DMS153 treated with DMSO at 0.1 percent for 48 hours (cell line): Measurements from ENCODE around the gene BHLHE40.

Source experiments
- DNase-seq: peaks from one replicate; lab custom pipeline; 2025; ENCODE audit not compliant: unreplicated experiment; lab: John Stamatoyannopoulos, UW

The BHLHE40 gene

DNA sequence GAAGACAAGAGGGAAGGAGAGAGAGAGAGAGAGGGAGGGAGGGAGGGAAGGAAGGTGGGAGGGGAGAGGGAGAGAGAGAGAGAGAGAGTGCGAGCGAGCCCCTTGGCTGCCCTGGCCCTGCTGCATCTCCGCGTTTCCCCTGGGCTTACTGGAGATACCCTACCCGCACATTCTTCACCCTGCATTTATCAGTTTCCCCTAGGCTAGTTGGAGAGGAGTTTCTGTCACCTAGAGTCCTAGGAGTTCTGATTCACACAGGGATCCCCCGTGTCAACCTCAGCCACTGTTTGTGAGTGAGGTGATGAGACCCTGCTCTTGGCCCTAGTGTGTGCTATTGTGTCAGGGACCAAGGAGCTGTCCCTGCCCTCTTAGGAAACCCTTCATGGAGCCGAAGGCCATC, 18.7 kb downstream of the BHLHE40 start:
- DNase-seq = no peak

DNA sequence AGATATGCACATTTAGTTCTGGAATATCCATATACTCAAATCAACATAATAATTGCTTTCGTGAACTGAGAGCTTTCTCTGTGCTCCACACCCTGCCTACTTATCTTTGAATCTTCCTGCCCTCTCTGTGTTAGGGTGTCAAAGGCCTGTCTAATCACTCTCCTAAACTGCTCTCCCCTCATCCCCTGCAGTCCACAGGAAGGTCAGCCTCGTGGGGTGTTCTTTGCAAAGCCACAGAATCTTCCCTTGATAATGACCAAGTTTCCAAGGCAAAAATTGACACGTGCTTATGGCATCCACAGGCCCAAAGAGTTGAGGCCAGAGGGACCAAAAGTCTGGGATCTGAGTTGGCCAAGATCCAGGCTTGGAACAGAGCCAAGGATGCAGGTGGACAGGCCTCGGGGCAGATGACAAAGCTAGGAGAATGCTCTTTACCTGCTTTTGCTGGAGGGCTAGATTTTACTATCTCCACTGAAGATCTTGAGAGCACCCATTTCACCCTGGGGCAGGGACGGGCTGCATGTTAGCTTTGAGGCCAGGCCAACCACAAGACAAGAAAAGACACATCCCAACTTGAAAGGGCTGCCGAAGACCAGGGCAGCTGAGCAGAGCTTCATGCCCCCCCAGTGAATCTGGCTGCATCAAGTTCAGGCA, 20.4 kb downstream of the BHLHE40 start:
- DNase-seq = no peak

DNA sequence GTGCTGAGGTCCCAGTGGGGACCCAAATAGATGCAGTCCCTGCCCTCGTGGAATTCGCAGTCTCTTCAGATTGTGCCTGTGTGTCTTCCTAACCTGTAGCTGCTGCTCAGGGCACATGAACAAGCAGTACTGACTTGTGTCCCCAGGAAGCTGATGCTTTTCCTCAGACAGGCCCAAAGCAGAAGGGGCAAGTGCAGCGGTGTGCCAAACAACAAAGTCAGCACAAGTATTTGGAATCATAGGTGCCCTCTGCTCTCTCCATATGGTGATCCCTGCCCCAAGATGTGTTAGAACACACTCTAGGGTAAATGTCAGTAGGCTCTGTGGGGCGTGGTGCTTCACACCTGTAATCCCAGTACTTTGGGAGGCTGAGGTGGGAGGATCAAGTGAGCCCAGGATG, 21.9 kb downstream of the BHLHE40 start:
- DNase-seq = no peak

DNA sequence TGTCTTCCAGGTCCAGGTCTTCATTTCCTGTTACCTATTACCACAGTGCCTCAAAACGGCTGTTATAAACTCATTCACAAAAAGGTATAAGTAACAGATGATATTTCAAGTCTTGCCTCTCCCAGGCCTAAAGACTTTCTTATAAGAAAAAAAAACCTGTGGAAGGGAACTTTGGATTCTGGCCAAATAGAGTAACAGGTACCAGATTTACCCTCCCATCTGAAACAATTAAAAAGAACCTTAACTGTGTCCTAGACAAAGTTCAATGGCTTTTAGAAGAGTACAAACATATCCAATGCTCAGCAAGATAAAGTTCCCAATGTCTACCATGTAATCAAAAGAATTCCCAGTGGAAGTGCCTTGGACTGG, 22.6 kb downstream of the BHLHE40 start:
- no peak for DNase-seq

DNA sequence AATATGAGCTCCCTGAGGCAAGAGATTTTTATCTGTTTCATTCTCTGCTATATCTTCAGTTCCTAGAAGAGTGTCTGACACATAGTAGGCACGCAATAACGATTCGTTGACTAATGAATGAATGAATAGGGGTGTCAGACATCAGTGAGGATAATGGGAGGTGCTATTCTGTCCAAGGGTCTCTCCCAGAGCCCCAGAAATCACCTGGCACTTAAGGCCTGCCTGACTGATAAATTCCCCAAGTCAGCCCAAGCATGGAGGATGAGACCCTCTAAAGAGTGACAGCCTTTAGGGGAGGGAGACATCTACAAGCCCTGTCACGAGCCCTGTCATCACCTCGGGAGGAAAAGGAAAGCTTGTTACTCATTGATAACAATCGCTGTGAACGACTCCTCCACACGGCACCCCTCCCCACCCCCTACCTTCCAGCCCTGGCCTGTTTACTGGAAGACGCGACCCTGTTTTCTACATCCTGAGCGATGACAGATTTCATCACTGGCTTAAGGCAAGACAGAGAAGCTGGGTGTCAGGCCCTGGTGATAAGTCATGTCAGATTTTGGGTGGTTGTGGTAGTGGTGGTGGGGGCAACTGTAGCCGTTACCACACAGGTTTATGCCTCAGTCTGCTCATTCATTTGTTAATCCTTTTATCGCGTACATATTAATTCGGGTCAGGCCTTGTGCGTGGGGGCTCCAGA, 23.1 kb downstream of the BHLHE40 start:
- no peak for DNase-seq

DNA sequence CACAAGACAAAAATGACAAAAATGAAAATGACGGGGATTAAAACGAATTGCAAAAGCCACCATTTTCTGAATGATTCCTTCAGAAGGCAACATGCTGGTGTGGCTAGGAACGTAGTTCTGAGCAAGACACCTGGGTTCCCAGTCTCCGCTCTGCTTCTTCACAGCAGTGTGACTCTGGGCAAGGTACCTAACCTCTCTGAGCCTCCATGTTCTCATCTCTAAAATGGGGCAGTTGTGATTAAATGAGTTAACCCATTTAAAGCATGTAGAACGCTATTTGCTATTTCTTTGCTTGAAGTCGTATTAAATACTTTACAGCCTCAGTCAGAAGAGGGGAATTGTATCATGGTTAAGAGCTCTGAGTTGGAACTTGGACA, 23.6 kb downstream of the BHLHE40 start:
- DNase-seq = no peak

DNA sequence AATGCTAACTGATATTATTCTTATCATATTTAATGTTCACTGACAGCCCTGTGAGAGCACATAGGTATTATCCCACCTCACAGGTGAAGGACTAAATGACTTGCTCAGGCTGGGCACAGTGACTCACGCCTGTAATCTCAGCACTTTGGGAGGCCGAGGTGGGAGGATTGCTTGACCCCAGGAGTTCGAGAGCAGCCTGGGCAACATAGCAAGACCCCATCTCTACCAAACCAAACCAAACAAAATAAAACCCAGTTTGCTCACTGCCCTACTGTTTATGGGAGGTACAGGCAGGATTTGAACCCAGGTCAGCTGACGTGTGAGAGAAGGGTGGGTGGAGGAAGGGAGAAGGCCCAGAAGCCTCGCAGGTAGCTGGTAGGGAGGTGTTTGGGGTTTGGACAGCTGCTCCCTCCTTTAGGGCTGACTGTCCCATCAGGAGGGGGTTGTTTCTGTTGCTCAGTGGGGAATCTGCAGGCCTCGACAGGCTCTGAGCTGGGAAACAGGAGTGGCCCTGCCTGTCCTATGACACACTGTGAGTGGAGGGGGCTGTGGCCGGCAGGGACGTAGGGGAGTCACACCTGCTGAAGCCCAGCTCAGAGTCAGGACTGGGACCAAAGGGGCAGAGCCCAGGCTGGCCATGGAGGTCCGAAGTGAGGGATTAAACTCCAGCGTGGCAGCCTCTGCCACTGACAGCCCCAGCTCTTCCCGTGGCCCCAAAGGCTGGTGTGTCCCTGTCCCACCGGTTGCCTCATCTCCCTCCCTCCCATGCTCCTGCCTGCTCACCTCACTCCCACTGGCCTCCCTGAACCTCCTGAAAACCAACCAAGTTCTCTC, 25.3 kb downstream of the BHLHE40 start:
- no peak for DNase-seq

DNA sequence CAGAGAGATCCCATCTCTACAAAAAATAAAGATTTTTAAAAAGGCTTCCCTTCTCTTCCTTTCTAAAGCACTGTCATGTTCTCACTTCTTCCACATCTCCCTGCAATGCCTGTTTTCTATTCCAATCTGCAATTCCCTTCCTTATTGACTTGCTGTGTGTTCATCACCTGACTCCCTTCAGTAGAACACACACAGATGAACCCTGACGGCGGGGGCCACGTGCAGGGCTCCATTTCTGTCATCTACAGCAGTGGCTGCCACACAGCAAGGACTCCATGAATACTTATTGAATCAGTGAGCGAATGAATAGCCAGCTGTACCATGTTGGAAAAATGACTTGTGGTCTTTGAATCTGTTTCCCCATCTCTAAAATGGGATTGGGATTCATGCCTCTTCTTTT, 26.1 kb downstream of the BHLHE40 start:
- DNase-seq = no peak

DNA sequence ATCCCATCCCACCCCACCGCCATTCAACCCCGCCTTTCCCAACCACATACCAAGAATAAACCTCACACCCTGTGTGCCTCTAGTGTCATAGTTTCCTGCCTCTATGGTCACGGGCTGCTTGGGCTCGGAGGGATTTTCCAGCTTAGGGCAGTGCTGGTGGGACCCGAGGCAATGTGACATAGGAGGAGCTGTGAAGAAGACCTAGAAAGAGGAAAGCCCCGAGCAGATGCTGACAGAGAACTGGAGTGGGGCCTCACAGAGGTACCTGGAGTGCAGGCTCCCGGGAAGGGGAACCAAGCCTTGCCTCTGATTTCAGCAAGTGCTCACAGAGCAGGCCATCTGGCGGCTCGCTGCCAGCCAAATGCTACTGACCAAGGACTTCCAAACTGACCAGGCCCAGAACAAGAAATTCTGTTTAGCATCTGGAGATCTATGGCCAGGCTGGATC, 27.5 kb downstream of the BHLHE40 start:
- DNase-seq = no peak

DNA sequence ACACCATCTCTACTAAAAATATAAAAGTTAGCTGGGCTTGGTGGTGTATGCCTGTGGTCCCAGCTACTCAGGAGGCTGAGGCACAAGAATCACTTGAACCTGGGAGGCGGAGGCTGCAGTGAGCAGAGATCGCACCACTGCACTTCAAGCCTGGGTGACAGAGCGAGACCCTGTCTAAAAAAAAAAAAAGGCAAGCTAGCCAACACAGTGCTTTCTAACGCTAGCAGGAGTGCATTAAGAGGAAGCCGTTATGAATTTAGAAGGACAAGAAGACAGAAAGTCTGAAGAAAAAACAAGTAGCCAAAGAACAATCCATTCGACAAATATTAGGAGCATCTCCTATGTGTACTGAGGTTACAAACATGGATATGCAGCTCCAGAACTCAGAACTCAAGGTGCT, 28.6 kb downstream of the BHLHE40 start:
- no peak for DNase-seq

DNA sequence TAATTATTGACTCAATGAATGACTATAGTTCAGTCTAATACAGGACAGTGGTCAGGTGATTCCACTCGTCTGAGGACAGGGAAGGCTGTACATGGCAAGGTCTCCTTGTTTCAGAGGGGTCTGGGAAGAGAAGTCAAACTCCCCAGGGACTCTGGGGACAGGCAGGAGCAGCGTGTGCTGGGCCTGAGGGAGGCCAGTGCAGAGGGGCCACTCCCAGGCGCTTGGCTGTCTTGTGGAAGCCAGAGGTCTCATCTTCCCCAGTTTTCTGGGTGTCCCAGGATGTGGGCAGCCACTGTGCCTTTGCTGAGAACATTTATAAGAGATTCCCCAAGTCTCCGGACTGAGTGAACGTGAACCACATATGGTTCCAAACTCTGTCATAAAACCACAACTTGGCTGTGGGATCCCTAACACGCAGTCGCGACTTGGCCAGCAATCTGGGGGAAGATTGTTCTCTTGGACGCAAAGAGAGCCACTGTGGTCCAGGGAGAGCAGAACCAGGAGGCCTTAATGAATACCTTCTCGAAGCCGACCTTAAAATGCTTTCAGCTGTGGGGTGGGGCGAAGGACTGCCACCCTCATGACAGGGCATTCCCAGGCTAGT, 30.4 kb downstream of the BHLHE40 start:
- no peak for DNase-seq

DNA sequence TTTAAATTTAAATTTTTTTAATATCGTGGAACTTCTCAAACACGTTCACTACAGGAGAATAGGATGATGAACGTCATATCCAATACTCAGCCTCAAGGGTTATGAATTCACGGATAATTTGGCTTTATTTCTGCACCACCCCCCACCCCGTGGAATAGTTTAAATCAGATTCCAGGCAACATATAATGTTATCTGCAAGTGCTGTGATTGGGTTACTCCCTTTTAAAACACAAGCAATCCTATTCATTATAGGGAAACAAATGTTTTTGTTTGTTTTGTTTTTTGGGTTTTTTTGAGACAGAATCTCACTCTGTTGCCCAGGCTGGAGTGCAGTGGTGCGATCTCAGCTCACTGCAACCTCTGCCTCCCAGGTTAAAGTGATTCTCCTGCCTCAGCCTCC, 30.9 kb downstream of the BHLHE40 start:
- no peak for DNase-seq

DNA sequence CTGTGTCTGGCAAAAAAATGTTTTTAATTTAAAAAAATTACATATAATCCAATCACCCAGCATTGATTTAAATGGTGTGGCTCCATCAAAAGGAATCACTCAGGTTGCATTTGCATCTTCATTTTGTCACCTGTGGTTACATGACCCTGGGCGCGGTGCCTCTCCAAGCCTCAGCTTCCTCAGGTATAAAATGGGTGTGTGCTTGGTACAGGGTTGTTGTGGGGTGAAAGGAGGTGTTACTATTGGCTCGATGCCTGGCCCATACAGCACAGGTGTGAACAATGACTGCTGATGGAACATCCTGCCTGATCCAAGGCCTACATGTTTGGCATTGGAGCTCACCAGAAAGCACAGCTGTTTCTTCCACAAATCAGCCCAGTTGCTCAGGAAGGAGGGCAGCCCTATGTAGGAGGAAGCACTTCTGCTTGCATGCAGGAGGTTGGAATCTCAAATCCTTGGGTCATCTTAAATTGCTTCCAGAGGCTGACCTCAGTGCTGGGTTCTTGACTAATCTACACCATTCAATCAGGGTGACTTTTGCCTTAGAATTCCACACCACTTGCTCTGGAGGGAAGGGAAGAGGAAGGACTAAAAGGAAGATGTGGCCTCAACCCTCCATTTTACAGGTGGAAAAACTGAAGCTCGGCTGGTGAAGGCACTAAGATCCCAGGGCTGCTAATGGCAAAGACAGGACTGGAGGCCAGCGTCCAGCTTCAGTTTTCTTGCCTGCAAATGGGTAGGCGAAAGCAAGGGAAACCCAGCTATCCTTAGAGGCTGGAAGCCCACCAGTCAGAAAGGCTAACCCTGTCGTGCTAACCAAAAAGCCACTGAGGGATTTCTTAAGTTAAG, 31.7 kb downstream of the BHLHE40 start:
- DNase-seq = no peak

DNA sequence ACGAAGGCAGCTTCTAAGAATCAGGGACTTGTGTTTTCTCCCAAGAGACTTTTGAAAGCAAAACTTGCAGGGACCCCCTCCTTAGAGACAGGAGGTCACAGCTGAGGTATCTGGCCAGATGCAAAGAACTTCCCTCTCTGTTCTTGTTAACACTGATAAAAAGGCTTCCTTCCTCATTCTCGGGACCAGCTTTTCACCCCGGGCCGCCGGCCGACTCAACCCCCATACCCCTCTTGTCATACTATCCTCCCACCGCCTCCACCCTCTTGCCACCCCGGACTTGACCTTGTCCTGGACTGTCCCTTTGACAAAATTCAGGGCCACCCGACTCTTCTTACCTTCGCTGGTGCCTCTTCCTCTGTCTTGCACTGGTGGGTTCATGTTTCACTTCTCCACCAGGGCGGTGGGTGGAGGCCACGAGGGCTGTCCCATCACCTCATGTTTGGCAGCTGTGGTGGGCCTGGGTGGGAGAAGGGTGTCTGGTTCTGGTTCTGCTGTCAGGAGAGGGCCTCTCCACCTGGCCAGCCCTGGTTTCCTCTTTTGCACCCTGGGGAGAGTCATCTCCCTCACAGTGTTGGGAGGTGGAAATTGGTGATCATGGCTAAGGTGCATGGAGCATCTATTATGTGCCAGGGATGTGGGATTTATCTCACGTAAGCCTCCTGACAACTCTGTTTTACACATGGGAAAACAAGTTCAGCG, 32.5 kb downstream of the BHLHE40 start:
- no peak for DNase-seq

DNA sequence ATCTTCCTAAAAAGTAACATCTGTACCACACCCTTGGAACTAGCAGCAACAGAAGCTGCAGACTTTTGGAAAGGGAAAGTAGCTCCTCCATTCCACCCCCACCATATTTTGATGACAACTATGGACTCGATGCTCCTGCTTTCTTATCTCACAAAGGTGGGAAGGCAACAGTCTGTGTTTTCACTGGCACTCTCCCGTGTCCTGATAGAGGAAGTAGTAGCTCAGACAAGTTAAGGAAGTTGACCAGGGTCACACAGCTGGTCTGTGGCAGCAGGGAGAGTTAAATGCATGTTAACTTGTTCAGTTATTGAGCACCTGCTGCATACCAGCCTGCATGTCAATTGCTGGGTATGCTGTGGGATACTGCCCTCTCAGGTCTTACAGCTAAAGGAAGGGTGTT, 33.1 kb downstream of the BHLHE40 start:
- no peak for DNase-seq

DNA sequence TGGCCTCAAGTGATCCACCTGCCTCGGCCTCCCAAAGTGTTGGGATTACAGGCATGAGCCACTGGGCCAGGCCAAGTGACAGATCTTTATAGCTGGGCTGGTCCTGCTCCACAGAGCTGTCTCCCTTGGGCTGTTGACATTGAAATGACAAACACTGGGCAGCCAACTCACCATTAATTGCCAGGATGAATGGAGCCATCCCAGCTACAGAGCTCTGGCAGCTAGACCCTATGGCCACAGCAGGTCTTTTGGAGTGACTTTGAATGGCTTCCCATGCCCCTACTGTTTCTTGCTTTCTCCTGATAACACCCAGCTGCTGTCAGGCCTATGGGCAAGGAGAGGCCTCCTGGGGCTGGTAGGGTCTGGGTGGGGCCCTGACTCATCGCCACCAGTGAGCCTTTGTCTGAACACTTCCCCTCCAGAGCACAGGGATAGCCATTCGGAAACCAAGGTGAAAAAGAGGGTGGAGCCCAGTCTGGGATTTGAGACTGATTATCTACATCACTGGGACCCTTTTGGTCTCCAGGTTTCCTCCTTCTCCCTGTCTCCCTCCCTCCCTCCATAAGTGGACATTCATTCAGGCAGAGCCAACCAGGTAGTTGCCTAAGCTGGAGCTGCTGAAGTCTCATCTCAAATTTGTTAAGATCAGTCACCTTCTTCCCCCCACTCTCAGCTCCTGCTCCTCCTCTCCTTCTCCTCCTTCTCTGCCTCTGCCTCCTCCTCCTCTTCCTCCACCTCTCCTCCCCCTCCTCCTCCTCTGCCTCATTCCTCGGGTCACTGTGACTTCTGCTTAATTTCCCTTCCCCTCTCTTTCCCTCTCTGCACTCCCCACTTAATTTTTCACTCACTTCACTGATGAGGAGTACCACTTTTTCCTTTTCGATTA, 34.0 kb downstream of the BHLHE40 start:
- DNase-seq = no peak

DNA sequence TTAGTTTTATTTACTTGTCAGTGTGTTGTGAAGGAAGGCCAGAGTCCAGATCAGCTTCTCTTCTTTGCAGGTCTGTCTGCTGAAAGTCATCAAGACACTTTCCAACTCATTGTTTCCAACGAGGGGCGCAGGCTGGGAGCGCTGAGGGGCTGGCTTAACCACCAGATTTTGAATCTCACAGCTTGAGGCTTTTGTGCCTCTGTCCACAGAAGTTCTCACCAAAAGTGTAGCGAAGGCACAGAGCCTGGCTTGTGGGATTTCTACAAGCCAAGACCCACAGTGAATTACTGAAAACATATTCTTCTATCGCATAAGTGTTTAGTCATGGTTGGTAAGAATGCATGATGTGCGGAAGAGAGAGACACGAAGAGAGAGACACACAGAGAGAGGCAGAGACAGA, 35.2 kb downstream of the BHLHE40 start:
- no peak for DNase-seq

DNA sequence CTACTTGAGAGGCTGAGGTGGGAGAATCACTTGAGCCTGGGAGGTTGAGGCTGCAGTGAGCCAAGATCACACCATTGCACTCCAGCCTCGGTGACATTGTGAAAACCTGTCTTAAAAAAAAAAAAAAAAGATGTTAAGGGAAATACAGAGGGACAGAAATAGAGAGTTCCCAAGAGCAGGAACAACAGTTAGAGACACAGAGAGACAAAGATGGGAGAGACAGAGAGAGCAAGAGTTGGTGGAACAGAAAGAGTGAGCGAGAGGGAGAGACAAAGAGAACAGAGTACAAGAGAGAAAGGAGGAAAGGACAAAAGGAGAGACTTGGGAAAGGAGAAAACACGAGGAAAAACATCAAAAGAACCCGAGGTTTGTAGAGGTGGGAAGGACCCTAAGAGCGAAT, 35.8 kb downstream of the BHLHE40 start:
- no peak for DNase-seq
